Neural cell (in vitro differentiated cells): ENCODE results near the gene GALK2. TPM values are rescaled to one million over a fixed set of nuclear protein-coding genes. Genes with fewer than 3 reads are reported as not detected.

Experiments used
- H2AFZ ChIP-seq: fragments of 200-600, 300-800 bp; sonication (generic), shearing (Covaris generic); 2 replicates; pipeline ENCODE4 v1.6.0; 2014; ENCODE audit warnings: low read depth, mild to moderate bottlenecking, antibody characterized with exemption, low read length, moderate library complexity
- H3F3A ChIP-seq: fragments of 200-600 bp; shearing (Covaris generic); 2 replicates; pipeline ENCODE4 v1.6.1; 2016; ENCODE audit warnings: mild to moderate bottlenecking, moderate library complexity, mixed read lengths, antibody characterized with exemption, low read length; ENCODE audit not compliant: insufficient read depth, poor library complexity, severe bottlenecking
- H3K27ac ChIP-seq: fragments of 200-600, 300-800 bp; sonication (generic), shearing (Covaris generic); 2 replicates; pipeline ENCODE4 v1.5.1; 2014; ENCODE audit warnings: mild to moderate bottlenecking, low read length, moderate library complexity
- H3K27me3 ChIP-seq: fragments of 300-800, 200-600 bp; sonication (generic), shearing (Covaris generic); 2 replicates; pipeline ENCODE4 v1.6.0; 2014; ENCODE audit warnings: mild to moderate bottlenecking, low read depth, low read length, moderate library complexity; ENCODE audit not compliant: insufficient read depth
- H3K36me3 ChIP-seq: fragments of 300-800, 200-600 bp; sonication (generic), shearing (Covaris generic); 2 replicates; pipeline ENCODE4 v1.5.1; 2014; ENCODE audit warnings: mild to moderate bottlenecking, antibody characterized with exemption, low read length, moderate library complexity; ENCODE audit not compliant: insufficient read depth
- H3K4me2 ChIP-seq: fragments of 300-800, 200-600 bp; sonication (generic), shearing (Covaris generic); 2 replicates; pipeline ENCODE4 v1.6.0; 2014; ENCODE audit warnings: mild to moderate bottlenecking, low read length
- H3K4me3 ChIP-seq: fragments of 300-800, 200-600 bp; sonication (generic), shearing (Covaris generic); 2 replicates; pipeline ENCODE4 v1.5.1; 2014; ENCODE audit warnings: mild to moderate bottlenecking, low read length, moderate library complexity
- H3K79me2 ChIP-seq: fragments of 200-600 bp; shearing (Covaris generic); replicated peaks from 2 replicates; pipeline ENCODE4 v1.6.0; 2014; ENCODE audit warnings: mild to moderate bottlenecking, low read length, moderate library complexity; ENCODE audit not compliant: insufficient read depth
- H3K9ac ChIP-seq: fragments of 300-800, 200-600 bp; sonication (generic), shearing (Covaris generic); 2 replicates; pipeline ENCODE4 v1.6.1; 2016; ENCODE audit warnings: mild to moderate bottlenecking, low read length, mixed read lengths
- H3K9me2 ChIP-seq: fragments of 200-600 bp; shearing (Covaris generic); 2 replicates; pipeline ENCODE4 v1.6.1; 2016; ENCODE audit warnings: mild to moderate bottlenecking, low read length, mixed read lengths; ENCODE audit not compliant: insufficient read depth
- H3K9me3 ChIP-seq: fragments of 200-600, 300-800 bp; sonication (generic), shearing (Covaris generic); 2 replicates; pipeline ENCODE4 v1.6.1; 2016; ENCODE audit warnings: mild to moderate bottlenecking, mixed run types, low read length, moderate library complexity, mixed read lengths
- H4K20me1 ChIP-seq: fragments of 200-600 bp; shearing (Covaris generic); 2 replicates; pipeline ENCODE4 v1.6.1; 2016; ENCODE audit warnings: mild to moderate bottlenecking, mixed run types; ENCODE audit not compliant: insufficient read depth
- EP300 ChIP-seq: fragments of 450-650 bp; conservative IDR thresholded peaks from 2 replicates; pipeline ENCODE4 v1.6.1; 2014; ENCODE audit warnings: antibody characterized with exemption, mild to moderate bottlenecking, moderate library complexity; ENCODE audit not compliant: poor library complexity, severe bottlenecking
- EZH2 ChIP-seq: fragments of 200-600, 300-800 bp; shearing (Covaris generic), sonication (generic); IDR thresholded peaks from 2 replicates; pipeline ENCODE4 v1.6.1; 2014; ENCODE audit warnings: antibody characterized with exemption, low read length, borderline replicate concordance, mild to moderate bottlenecking; ENCODE audit not compliant: insufficient read depth, poor library complexity, severe bottlenecking
- MXI1 ChIP-seq: fragments of 450-650 bp; conservative IDR thresholded peaks from 2 replicates; pipeline ENCODE4 v1.6.1; 2014; ENCODE audit warnings: antibody characterized with exemption, mild to moderate bottlenecking; ENCODE audit not compliant: poor library complexity, severe bottlenecking
- POLR2AphosphoS5 ChIP-seq: IDR thresholded peaks from 2 replicates; pipeline ENCODE4 v1.6.1; 2012
- RAD21 ChIP-seq: fragments of 450-650 bp; conservative IDR thresholded peaks from 2 replicates; pipeline ENCODE4 v1.6.1; 2014; ENCODE audit warnings: antibody characterized with exemption, mild to moderate bottlenecking, moderate library complexity
- SMC3 ChIP-seq: fragments of 450-650 bp; conservative IDR thresholded peaks from 2 replicates; pipeline ENCODE4 v1.6.1; 2014; ENCODE audit warnings: antibody characterized with exemption, mild to moderate bottlenecking, moderate library complexity; ENCODE audit not compliant: poor library complexity
- TAF1 ChIP-seq: IDR thresholded peaks from 2 replicates; pipeline ENCODE4 v1.6.1; 2012; ENCODE audit warnings: low read depth
- polyA plus RNA-seq: library from polyadenylated mRNA; depleted of rRNA; stranded (reverse); fragments of >200 nt; gene quantifications from 2 replicates; pipeline ENCODE4 v1.2.3, GENCODE V29; 2014
- TF ChIP-seq, protein P1 (sequence below): IDR thresholded peaks from 2 replicates; pipeline ENCODE4 v1.6.1; 2012; ENCODE audit warnings: borderline replicate concordance
- TF ChIP-seq, protein P2 (sequence below): fragments of 450-650 bp; IDR thresholded peaks from 2 replicates; pipeline ENCODE4 v1.5.1; 2014; ENCODE audit warnings: antibody characterized with exemption, mild to moderate bottlenecking, moderate library complexity; ENCODE audit not compliant: poor library complexity, severe bottlenecking

GALK2 gene
- polyA plus RNA-seq, 1 donor from 2014 or later = 26.3 TPM

DNA sequence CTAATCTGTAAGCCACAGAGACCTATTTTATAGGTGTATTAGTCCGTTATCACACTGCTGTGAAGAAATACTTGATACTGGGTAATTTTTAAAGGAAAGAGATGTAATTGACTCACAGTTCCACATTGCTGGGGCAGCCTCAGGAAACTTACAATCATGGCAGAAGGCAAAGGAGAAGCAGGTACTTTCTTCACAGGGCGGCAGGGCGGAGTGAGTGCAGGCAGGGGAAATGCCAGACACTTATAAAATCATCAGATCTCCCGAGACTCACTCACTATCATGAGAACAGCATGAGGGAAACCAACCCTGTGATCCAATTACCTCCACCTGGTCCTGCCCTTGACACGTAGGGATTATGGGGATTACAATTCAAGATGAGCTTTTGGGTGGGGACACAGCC is 108.7 kb downstream of the GALK2 start:
- no peaks in the 10 kb centered on the region for H3K36me3 ChIP-seq
- H3K9me2 ChIP-seq = no peaks in the 10 kb centered on the region
- TF ChIP-seq EZH2 (no peak), SMC3 (no peak), MXI1 (no peak), RAD21 (no peak), EP300 (no peak), POLR2AphosphoS5 (no peak)
- TF ChIP-seq, protein P1, sequence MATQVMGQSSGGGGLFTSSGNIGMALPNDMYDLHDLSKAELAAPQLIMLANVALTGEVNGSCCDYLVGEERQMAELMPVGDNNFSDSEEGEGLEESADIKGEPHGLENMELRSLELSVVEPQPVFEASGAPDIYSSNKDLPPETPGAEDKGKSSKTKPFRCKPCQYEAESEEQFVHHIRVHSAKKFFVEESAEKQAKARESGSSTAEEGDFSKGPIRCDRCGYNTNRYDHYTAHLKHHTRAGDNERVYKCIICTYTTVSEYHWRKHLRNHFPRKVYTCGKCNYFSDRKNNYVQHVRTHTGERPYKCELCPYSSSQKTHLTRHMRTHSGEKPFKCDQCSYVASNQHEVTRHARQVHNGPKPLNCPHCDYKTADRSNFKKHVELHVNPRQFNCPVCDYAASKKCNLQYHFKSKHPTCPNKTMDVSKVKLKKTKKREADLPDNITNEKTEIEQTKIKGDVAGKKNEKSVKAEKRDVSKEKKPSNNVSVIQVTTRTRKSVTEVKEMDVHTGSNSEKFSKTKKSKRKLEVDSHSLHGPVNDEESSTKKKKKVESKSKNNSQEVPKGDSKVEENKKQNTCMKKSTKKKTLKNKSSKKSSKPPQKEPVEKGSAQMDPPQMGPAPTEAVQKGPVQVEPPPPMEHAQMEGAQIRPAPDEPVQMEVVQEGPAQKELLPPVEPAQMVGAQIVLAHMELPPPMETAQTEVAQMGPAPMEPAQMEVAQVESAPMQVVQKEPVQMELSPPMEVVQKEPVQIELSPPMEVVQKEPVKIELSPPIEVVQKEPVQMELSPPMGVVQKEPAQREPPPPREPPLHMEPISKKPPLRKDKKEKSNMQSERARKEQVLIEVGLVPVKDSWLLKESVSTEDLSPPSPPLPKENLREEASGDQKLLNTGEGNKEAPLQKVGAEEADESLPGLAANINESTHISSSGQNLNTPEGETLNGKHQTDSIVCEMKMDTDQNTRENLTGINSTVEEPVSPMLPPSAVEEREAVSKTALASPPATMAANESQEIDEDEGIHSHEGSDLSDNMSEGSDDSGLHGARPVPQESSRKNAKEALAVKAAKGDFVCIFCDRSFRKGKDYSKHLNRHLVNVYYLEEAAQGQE = no peak
- no peak overlapping the region for H3K9ac ChIP-seq
- no peaks in the 10 kb centered on the region for H3K27me3 ChIP-seq
- no peaks in the 10 kb centered on the region for H3K79me2 ChIP-seq
- H3K9me3 ChIP-seq = no peaks in the 10 kb centered on the region
- no peak overlapping the region for H2AFZ ChIP-seq
- H3K4me2 ChIP-seq = no peak overlapping the region
- H3K27ac ChIP-seq = no peak overlapping the region
- no peak overlapping the region for H3K4me3 ChIP-seq
- H4K20me1 ChIP-seq = no peaks in the 10 kb centered on the region
- H3F3A ChIP-seq = no peaks in the 10 kb centered on the region

DNA sequence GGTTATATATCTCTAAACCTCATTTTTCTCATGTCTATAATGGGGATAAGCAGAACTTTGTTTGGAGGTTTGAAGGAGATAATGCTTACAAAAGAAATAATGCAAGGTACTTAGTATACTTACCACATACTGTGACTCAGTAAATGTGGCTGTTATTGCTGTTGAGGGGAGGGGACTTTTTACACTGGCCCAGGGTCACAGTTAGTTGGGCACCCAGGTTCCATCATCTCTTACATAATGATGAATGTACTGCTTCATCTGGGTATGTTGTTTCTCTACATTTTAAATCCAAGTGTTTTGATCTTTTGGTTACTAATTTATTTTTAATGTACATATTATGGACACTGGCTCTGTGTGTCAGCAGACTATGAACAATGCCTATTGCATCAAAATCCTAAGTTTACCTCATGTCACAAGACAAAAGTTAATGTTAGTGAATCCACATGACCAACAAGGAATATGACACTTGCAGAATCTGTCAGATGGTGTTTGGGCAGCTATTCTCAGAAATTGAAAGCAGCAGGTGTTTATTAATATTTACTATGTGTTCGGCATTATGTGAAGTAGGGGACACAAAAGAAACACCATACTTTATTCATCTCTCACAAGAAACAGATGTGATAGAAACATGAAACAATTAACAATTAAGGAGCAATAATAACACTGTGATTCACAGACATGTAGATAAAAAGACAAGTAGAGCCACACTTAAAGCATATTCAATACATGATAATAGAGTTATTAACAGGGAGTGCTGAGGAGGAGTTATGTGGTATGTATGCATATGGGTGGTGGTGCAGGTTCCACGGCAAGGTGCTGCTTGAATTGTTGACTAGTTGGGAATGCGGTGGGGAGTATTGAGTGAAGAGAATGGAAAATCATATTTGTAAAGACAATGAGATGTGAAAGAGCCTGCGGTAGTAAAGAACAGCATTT is 109.7 kb downstream of the GALK2 start:
- Histone ChIP-seq H3K27ac (no peak overlapping the region), H3K4me3 (no peak overlapping the region), H2AFZ (no peak overlapping the region), H3K4me2 (no peak overlapping the region), H3K9ac (no peak overlapping the region), H3K9me3 (no peaks in the 10 kb centered on the region), H3K27me3 (no peaks in the 10 kb centered on the region), H3F3A (no peaks in the 10 kb centered on the region), H3K9me2 (no peaks in the 10 kb centered on the region), H3K79me2 (no peaks in the 10 kb centered on the region), H3K36me3 (no peaks in the 10 kb centered on the region), H4K20me1 (no peaks in the 10 kb centered on the region)
- TF ChIP-seq SMC3 (no peak), RAD21 (no peak), TAF1 (no peak), MXI1 (no peak), EZH2 (no peak), EP300 (no peak), POLR2AphosphoS5 (no peak)
- TF ChIP-seq, protein P2, sequence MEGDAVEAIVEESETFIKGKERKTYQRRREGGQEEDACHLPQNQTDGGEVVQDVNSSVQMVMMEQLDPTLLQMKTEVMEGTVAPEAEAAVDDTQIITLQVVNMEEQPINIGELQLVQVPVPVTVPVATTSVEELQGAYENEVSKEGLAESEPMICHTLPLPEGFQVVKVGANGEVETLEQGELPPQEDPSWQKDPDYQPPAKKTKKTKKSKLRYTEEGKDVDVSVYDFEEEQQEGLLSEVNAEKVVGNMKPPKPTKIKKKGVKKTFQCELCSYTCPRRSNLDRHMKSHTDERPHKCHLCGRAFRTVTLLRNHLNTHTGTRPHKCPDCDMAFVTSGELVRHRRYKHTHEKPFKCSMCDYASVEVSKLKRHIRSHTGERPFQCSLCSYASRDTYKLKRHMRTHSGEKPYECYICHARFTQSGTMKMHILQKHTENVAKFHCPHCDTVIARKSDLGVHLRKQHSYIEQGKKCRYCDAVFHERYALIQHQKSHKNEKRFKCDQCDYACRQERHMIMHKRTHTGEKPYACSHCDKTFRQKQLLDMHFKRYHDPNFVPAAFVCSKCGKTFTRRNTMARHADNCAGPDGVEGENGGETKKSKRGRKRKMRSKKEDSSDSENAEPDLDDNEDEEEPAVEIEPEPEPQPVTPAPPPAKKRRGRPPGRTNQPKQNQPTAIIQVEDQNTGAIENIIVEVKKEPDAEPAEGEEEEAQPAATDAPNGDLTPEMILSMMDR = no peak
- TF ChIP-seq, protein P1 = no peak
